GM20431 (cell line): Measurements from ENCODE around the gene CNNM4.

Experiments
- in situ Hi-C: fragments of 300-500 bp; cut with MseI, MboI; formaldehyde crosslinking; loops from one replicate; pipeline ENCODE4 v1.15.0; 2020; ENCODE audit warnings: low sequenced_read_pairs; ENCODE audit not compliant: unreplicated experiment

Gene CNNM4

DNA sequence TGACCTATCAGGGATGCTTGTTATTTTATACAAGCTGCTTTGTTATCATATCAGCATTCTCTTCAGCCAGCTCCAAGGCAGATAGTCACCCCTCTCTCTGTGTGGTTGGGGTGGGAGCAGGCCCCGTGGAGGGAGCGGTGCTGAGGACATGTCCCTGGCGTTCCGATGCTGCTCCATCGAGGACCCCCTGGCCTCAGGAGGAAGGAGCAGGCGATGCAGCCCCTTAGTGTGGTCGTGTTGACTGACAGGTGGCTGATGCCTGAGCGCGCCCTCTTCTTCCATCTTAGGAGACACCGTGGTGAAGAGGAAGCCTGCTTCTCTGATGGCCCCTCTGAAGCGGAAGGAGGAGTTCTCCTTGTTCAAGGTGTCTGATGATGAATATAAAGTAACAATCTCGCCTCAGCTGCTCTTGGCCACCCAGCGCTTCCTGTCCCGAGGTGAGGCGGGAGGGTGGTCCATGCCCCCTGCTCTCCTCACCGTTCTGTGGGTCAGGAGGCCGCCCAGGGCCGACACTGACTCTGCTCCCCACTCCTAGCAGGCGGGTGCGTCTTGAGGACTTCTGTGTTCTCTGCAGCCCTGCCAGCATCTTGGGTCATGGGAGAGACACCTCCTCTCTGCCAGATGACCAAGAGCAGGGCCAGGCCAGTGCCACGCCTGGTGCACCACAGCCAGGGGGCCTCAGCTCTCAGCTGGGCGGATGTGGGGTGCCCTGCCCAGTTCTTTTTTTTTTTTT lies 66.0 kb downstream of the CNNM4 start:
- in situ Hi-C loops, result no loop called here

DNA sequence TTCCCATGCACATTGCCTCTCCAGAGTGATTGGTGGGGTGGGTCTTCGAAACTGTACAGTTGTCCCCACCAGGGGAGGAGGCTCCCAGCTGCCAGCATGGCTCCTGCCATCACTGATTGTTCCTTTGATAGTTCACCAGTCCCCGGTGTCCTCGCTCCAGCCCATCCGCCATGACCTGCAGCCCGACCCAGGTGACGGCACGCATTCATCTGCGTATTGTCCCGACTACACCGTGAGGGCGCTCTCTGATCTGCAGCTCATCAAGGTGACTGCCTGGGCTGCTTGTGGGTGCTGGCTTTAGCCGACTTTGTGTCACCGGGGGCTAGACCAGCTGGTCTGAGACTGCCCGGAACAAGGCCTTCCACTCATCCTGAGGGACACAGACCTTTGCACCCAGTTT lies 67.7 kb downstream of the CNNM4 start:
- in situ Hi-C loops, result no loop called here

DNA sequence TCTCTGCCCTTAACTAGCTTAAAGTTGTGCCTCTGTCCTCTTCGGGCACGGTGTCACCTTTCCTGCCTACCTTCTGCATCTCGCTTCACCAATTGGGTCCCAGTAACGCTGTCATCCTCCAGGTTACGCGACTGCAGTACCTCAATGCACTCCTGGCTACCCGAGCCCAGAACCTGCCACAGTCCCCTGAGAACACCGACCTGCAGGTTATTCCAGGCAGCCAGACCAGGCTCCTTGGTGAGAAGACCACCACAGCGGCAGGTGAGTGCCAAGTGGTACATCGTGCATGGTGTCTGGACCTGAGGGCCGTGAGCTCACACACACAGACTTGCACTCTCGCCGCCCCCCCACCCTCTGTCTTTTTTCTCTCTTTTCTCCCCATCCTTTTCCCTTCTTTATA lies 68.2 kb downstream of the CNNM4 start:
- in situ Hi-C loops, result no loop called here

DNA sequence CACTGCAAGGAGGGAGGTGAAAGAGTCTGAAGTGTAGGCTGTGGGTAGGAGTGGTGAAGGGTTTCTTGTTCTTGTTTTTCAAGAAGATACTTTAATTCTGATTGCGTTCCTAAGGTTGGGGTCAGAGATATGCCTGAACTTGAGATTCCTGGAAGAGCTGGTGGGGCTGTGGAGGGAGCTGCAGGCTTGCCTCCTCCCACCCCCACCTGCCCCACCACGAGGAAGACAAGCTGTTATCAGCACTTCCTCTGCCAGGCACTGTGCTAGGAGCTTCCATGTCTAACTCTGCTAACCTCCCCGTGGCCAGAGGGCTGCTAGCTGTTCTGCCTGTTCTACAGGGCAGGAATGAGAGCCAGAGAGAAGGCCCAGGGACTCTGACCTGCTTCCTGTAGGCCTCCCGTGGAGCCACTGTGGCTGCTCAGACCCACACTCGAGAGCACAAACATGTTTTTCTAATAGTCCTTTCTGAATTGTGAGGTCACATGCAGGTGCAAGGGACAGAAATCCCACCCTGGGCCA lies 69.4 kb downstream of the CNNM4 start:
- in situ Hi-C loops, result no loop called here

DNA sequence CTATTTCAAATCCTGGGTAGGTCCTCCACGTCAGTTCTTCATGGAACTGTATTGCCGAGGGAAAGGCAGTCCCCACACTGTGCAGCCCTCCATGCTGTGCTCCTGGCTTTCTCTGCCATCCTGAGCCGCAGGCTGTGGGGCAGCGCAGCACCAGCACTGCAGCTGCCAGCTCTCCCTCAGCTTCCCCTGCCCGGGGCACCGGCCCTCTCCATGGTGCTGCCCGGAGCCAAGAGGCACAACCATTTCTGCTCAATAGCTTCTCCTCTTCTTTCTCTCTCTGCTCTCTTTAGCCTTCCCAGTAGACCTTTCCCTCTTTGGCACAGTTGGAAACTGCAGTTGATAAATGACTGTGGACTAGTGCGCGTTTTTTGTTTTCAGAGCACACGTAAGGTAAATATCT lies 71.0 kb downstream of the CNNM4 start:
- in situ Hi-C loops, result no loop called here

DNA sequence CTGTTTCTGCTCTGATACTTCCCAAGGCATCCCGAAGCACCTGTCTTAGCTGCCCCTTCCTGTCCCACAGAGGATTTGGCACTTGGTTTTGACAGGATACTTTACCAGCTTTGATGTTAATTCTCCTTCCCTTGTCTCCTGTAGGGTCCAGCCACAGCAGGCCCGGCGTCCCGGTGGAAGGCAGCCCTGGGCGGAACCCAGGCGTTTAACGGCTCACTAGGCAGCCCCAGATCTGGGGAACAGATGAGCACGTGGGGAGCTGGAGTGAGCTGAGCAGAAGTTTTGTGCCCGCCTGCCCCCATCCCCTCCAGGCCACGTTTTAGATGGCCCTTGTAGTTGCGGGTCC lies 71.7 kb downstream of the CNNM4 start:
- in situ Hi-C loops, result no loop called here

DNA sequence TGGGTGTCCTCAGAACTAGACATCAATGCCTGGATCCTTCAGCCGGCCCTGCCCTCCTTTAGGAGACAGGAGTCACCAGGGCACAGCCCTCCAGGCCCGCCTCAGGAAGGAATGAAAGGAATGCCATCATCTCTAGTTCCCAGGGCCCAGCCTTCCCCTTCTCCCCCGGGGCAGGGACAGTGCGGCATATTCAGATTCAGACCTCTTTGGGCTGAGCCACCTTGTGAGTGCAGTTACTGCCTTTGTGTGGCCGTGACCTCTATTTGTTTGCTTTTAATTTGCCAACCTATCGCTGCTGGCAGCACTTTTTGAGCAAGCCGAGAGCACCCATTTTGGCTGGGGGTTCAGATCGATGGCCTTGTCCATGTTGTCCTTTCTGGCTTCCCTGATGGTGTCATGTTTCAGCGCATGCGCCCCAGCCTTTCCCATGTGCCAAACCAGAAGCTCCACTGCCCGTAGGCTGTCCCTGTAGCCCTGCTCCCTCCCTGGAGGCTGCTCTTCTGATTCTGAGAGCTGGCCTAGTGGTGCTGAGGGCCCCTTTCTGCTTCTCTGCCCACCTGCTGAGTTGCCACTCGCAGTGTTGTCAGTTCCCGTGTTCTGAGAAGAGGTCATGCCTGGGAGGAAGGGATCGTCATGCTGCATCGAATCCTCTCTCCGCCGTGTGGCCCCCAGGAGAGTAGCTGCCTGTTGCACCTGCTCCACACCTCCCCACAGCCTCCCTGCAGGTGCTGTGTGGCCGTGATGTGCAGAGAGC lies 72.2 kb downstream of the CNNM4 start:
- in situ Hi-C loops, result no loop called here

DNA sequence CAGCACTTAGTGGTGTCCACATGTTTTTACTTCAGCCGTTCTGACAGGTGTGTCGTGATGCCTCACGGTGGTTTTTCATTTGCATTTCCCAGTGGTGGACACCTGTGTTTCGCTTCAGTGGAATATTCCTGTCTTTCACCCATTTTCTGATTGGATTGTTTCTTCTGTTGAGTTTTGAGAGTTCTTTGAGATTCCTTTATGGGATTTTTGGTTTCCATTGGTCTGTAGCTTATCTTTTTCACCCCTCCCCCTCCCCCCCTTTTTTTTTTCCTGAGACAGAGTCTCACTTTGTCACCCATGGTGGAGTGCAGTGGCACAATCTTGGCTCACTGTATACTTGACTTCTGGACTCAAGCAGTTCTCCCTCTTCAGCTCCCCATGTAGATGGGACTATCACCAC lies 75.1 kb downstream of the CNNM4 start:
- in situ Hi-C loops, result no loop called here

DNA sequence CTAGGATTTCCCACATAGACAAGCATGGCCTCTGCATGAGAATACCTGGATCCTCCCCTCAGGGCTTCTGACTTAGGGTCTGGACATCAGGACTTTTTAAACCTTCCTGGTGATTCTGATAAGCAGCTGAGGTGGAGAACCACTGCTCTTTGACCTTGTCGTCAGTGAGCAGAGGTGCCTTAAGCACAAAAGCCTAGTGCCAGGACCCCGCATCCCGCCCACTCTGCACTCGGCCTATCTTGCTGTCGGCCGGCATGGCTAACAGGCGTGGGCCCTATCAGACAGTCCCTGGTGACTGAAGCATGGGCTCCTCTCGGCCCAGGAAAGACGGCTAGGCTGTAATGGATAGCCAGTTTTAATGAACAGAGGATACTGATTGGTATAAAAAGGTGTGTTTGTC lies 76.9 kb downstream of the CNNM4 start:
- in situ Hi-C loops, result no loop called here

DNA sequence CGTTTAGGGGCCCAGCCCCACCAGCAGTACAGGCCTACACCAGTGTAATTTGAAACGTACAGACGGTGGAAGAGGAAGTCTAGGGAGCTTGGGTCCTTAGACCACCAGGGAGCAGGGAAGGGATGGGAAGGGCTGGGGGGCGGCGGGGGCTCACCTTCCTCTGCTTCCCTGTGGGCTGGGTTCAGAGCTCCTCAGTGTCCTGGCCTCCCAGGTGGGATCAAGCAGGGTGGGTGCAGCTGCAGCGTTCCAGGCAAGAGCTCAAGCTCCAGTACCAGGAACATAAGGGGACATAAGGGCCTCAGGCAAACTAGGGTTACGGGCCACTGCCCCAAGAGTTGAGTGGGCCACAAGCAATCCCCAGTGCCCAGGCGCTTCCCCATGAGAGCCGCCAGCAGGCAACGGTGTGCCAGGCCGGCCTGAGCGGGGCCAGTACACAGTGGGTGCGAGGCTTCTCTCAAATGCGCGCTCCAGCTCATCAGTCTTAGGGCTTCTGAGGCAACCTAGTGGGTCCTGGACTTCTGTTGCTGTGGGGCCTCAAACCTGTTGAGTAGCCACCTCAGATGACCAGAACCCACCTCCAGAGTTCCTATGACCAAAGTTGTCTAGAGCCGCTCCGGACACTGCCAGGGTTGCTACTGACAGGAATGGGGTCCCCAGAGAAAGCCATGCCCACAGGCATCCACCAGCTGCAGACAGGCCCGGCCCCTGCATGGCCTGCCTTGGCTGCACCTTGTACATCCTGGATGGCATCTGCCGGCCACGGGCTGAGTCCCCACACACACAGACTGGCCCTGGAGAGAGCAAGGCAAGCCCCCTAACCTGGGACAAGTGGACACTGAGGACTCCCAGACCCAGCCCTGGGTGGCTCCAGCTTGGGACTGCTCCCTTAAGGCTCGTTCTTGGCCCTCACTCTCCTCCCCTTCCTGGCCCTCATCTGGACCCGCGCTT lies 77.9 kb downstream of the CNNM4 start:
- in situ Hi-C loops, result no loop called here

DNA sequence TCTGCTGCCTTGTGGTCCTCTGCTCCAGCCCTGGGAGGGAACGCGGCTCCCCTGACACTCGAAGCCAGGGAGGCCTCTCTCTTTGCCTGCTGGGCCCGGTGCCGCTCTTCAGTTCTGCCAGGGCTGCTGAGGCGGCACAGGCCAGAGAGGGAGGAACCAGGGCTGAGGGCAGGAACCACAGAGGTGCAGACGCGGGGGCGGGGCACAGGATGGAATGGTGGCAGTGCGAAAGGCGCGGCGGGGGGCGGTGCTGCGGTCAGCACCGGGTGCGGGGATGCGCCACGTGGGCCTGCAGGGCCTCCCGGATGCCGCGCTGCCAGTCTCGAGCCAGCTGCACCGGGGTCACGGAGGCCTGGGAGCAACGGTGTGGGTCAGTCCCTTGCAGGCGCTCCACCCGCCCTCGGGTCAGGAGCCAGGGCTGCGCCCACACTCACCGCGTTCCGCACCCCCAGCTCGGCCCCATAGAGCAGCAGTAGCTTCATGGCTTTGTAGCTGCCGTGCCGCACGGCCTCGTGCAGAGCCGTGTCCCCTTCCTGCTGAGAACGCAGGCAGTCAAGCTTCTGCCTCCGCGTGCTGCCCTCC lies 78.7 kb downstream of the CNNM4 start:
- in situ Hi-C loops, result no loop called here

DNA sequence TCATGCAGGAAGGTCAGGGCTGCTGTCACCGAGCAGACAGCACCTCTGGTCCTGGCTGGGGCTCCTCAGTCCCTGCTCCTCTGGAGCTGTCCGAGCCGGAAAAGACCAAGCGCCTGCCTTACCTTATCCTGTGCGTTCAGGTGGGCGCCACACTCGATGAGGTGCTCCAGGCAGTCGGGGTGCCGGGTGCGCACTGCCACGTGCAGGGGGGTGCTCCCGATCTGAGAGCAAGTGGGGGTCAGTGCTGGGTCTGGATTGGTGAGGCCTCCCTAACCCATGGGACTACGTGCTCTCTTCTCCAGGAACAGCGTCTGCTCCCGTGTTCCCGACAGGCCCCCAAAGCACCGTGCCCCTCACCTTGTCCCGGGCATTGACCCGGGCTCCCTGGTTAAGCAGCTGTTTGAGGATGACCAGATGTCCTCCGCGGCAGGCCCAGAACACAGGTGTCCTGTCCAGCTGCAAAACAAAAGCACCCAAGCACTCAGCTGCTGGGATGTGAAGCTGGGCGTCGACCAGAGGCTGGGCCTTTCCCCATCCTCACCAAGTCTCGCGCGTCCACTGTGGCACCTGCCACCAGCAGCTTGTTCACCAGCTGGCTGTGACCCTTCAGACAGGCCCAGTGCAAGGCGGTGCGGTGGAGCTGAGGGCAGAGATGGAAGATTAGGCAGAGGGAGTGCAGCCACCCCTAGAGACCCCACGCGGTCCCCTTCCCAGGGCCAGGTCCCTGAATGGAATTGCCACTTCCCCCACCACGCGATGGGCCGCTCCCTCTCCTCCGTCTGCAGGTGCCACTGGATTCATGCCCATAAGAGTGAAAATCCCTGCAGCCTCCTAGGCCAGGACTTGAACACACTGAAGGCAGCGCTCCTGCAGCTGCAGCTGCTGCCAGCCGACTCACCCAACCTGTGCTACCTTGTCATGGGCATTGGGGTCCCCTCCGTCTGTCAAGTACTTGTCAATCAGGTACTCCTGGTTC lies 79.5 kb downstream of the CNNM4 start:
- in situ Hi-C loops, result no loop called here

DNA sequence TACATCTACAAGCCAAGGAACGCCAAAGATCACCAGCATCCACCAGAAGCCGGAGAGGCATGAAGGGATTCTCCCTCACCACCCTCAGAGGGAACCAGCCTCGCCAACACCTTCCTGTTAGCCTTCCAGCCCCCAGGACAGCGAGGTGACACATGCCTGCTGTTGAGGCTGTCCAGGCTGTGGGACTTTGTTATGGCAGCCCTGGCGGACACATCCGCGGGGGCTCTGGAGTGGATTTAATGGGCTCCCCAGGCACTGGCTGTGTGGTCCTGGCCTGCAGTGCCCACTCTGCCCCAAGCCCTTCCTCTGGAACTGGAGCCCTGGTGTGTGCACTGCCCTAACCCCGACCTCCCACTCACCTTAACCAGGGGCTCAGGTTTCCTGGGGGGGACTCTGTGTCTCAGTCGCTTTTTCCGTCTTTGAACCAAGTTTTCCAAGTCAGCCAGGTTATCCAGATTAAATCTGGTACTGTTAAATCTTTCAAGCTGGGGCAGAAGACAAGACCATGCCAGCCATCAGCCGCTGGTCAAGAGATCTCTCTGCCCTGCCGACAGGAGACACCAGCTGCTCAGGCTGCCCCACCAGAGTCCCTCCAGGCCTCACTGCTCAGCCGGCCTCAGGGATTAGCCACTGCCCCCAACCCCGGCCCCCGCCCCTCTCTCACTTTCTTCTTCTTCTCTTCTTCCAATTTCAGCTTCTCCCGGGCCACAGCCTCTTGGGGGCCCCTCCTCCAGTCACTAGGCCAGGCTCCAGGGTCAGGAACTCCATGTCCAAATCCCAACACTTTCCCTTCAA lies 81.2 kb downstream of the CNNM4 start:
- in situ Hi-C loops, result no loop called here

DNA sequence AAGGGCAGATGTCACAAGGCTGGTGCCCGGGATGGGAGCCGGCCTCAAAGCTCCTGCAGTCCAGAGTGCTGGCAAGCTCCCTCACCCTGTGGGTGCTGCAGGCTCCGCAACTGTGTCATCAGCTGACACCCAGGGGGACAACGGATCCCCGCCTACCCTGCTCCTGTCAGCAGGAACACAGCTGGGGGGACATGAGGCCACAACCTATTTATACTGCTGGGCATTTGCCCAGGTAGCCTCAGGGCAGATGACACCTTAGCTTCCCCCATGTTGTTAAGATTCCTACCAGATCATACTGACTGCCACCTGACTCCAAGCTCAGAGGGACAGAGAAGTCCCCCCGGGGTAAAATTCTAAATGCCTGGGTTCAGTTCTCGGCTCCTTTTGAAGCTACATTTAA lies 81.9 kb downstream of the CNNM4 start:
- in situ Hi-C loops, result no loop called here

DNA sequence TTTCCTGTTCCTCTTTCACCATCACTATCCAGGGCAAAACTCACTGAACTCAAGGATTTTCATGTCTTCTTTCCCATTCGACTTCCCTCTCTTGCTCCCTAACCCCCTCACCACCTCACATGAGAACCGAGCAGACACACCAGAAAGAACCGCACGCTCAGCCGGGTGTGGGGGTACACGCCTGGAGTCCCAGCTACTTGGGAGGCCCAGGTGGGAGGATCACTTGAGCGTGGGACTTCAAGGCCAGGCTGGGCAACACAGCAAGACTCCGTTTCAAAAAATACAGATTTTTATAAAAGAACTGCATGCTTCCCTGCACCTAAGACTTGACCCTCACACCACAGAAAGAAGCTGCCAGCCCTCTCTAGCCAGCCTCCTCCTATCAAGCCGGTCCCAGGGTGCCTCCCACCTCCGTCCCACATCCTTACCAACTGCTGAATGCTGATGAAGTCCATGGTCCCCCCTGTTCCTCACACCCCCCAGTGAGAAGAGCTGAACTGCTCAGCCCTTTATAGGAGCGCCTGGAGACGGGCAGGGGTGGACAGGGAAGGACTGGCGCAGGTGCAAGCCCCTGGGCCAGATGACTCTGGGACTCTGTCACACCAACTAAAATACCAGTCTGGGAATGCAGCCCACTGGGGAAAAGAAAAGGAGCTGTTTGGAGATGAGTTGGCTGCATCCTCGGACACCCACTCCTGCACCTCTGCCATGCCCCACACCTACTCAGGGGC lies 83.0 kb downstream of the CNNM4 start, which contains the start of gene ANKRD23:
Gene ANKRD23 (minus strand): TSS at position 484 of the 731 bp plus-strand sequence. CDS start 29 bp downstream, at position 455.
- in situ Hi-C loops, result no loop called here

DNA sequence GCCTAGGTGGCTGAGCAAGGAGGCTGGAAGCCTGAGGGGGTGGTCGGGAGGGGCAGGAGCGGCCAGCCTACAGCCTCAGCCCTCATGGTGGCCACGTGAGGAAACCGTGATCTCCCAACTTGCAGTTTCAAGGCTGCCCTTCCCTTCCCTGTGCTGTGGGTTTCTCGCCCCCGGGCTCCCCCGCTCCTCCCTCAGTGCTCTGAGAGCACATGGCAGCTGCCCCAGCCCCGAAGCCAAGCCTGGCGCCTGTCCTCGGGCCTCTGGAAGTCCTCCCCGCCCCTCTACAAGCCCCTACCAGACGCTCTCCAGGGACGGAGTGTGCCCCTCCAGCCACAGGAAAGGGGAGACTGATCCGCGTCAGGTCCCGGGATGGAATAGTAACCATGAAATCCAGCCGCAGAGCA lies 83.7 kb downstream of the CNNM4 start:
- in situ Hi-C loops, result no loop called here

DNA sequence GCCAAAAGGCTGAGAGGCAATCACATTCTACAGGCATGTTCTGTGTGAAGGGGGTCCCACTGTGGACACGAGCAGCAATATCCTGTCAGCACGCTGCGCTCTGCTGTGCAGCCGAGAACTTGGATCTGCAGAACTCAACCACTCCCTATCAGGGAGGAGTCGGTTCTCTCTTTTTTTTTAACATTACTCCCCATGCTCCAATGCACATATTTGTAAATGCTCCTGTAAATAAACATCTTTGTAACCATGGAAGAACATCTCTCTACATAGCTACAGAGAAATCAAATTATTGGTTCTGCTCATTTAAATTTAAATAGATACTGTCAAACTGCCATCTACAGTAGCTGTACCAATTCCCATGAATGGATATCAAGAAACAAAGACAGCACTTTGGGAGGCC lies 86.1 kb downstream of the CNNM4 start:
- in situ Hi-C loops, result no loop called here

DNA sequence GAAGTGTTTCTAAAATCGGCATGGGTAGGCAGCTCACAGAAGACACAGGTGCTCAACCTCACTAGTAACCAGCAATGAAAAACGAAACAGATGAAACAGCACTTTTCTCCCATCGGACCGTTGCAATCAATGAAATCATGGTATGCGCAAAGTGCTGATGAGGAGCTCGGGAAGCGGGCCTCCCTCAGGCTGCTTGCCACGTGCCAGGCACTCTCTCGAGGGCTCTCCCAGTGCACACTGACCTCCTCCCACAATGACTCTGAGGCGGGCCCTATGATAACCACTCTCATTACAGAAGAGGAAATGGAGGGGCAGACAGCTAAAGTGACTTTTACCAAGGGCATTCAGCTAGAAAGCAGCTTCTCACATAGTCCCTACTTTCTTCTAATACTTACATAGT lies 86.9 kb downstream of the CNNM4 start:
- in situ Hi-C loops, result no loop called here
